Neural progenitor cell (in vitro differentiated cells): ENCODE measurements around the gene OMP. TPM values are rescaled to one million over a fixed set of nuclear protein-coding genes. Genes with fewer than 3 reads are reported as not detected.

ENCODE experiments used
- DNase-seq: peaks from one replicate; pipeline ENCODE4 v3.0.0-alpha.2; 2016; ENCODE audit warnings: low spot score
- H2AFZ ChIP-seq: fragments of 200-600 bp; sonication (generic); replicated peaks from 2 replicates; pipeline ENCODE4 v1.6.1; 2016; ENCODE audit warnings: antibody characterized with exemption
- H3F3A ChIP-seq: fragments of 200-600 bp; sonication (generic); 2 replicates; pipeline ENCODE4 v1.6.1; 2016; ENCODE audit warnings: antibody characterized with exemption, low read depth
- H3K27ac ChIP-seq: fragments of 200-600 bp; sonication (generic); 2 replicates; pipeline ENCODE4 v1.5.1; 2016; ENCODE audit warnings: mild to moderate bottlenecking
- H3K27me3 ChIP-seq: fragments of 200-600 bp; sonication (generic); 2 replicates; pipeline ENCODE4 v1.6.1; 2016; ENCODE audit warnings: mild to moderate bottlenecking, moderate library complexity
- H3K36me3 ChIP-seq: fragments of 200-600 bp; sonication (generic); 2 replicates; pipeline ENCODE4 v1.5.1; 2016
- H3K4me1 ChIP-seq: fragments of 200-600 bp; sonication (generic); 2 replicates; pipeline ENCODE4 v1.6.1; 2016; ENCODE audit warnings: mixed run types
- H3K4me2 ChIP-seq: fragments of 200-600 bp; sonication (generic); 2 replicates; pipeline ENCODE4 v1.6.1; 2016
- H3K4me3 ChIP-seq: fragments of 200-600 bp; sonication (generic); 2 replicates; pipeline ENCODE4 v1.5.1; 2016
- H3K79me2 ChIP-seq: fragments of 200-600 bp; sonication (generic); 2 replicates; pipeline ENCODE4 v1.6.1; 2016; ENCODE audit warnings: low read depth
- H3K9ac ChIP-seq: fragments of 200-600 bp; sonication (generic); 2 replicates; pipeline ENCODE4 v1.6.1; 2016
- H3K9me3 ChIP-seq: fragments of 200-600 bp; sonication (generic); 2 replicates; pipeline ENCODE4 v1.5.1; 2016; ENCODE audit warnings: low read depth
- H4K20me1 ChIP-seq: fragments of 200-600 bp; sonication (generic); 2 replicates; pipeline ENCODE4 v1.6.1; 2016; ENCODE audit warnings: low read depth
- H3K27ac Mint-ChIP-seq: 3 replicates; pipeline ENCODE4 v1.8.0; 2021; ENCODE audit warnings: mixed read lengths
- H3K27me3 Mint-ChIP-seq: 2 replicates; pipeline ENCODE4 v1.8.0; 2022; ENCODE audit warnings: low read depth, mild to moderate bottlenecking, inconsistent platforms, moderate library complexity, mixed read lengths; ENCODE audit not compliant: insufficient read depth
- H3K36me3 Mint-ChIP-seq: 3 replicates; pipeline ENCODE4 v1.8.0; 2021; ENCODE audit warnings: mixed read lengths
- H3K4me1 Mint-ChIP-seq: 3 replicates; pipeline ENCODE4 v1.8.0; 2021; ENCODE audit warnings: mixed read lengths
- H3K4me3 Mint-ChIP-seq: 3 replicates; pipeline ENCODE4 v1.8.0; 2021; ENCODE audit warnings: mild to moderate bottlenecking, moderate library complexity, mixed read lengths
- H3K9me3 Mint-ChIP-seq: 3 replicates; pipeline ENCODE4 v1.8.0; 2020; ENCODE audit warnings: mixed read lengths
- CTCF ChIP-seq: fragments of 200-600 bp; sonication (generic); IDR thresholded peaks from 2 replicates; pipeline ENCODE4 v1.5.1; 2017; ENCODE audit warnings: antibody characterized with exemption, mild to moderate bottlenecking
- EZH2 ChIP-seq: fragments of 200-600 bp; sonication (generic); IDR thresholded peaks from 2 replicates; pipeline ENCODE4 v1.6.1; 2017; ENCODE audit warnings: antibody characterized with exemption, mild to moderate bottlenecking, moderate library complexity
- EZH2phosphoT487 ChIP-seq: fragments of 200-600 bp; sonication (generic); IDR thresholded peaks from 2 replicates; pipeline ENCODE4 v1.6.1; 2017; ENCODE audit warnings: antibody characterized with exemption
- total RNA-seq: library from RNA; depleted of rRNA; stranded (reverse); fragments of >200 nt; gene quantifications from 2 replicates; pipeline ENCODE4 v1.2.3, GENCODE V29; 2015; ENCODE audit warnings: low replicate concordance

Gene OMP
- total RNA-seq, 1 donor from 2014 or later = not detected

- TF ChIP-seq CTCF (no peak), EZH2phosphoT487 (no peak), EZH2 (no peak)
- Histone ChIP-seq H3K9ac (no peak overlapping the region), H2AFZ (no peak overlapping the region), H3K4me2 (no peak overlapping the region), H3K4me1 (peaks cover 9% of the 10 kb centered on the region), H3K36me3 (no peaks in the 10 kb centered on the region), H3K27ac (no peak overlapping the region), H3K27me3 (no peaks in the 10 kb centered on the region), H3K4me3 (no peak overlapping the region), H3K9me3 (no peaks in the 10 kb centered on the region), H3F3A (no peaks in the 10 kb centered on the region), H3K79me2 (no peaks in the 10 kb centered on the region), H4K20me1 (no peaks in the 10 kb centered on the region)
- DNase-seq = no peak
- H3K27ac Mint-ChIP-seq = peak overlapping the region; percentile 68
- no peak overlapping the region for H3K4me3 Mint-ChIP-seq
- H3K36me3 Mint-ChIP-seq = no peaks in the 10 kb centered on the region
- H3K9me3 Mint-ChIP-seq = no peaks in the 10 kb centered on the region
- H3K4me1 Mint-ChIP-seq = peaks cover 18% of the 10 kb centered on the region
- H3K27me3 Mint-ChIP-seq = peaks cover 2% of the 10 kb centered on the region
Measured at GRCh38 chr11:77139201-77139600, 36.6 kb downstream of the OMP start.

DNA sequence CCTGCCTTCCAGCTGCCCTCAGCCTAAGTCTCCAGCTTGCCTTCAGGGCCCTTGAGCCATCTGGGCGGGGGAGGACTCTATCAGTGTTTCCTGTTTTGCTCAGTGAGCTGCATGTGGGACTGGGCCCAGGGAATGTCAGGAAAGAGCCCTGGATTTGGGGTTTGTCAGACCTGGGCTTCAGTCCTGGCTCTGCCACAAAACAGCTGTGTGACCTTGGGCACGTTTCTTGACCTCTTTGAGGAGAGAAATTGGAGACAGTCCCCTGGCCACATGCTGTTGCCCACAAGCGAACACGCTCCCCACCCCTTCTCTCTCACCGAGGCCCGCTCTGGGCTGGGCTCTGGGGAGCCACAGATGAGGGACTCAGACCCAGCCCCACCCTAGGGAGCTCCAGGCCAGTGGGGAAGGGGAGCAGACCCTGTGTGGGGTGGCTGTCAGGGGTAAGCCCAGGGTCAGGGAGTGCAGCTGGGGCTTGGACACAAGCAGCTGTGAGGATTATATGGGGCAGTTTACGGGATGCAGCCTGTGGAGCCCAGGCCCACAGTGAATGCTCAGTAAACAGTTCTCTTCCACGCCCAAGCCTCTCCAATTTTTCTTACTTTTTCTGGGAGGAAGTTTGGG is 37.7 kb downstream of the OMP start:
- Mint-ChIP-seq H3K4me3 (no peak overlapping the region), H3K9me3 (no peaks in the 10 kb centered on the region), H3K36me3 (no peaks in the 10 kb centered on the region), H3K27me3 (peaks cover 2% of the 10 kb centered on the region), H3K4me1 (peaks cover 23% of the 10 kb centered on the region), H3K27ac (peak overlapping the region; percentile 62)
- H3K4me1 ChIP-seq = peaks cover 9% of the 10 kb centered on the region
- H3K4me2 ChIP-seq = peak overlapping the region; percentile 23
- H3K36me3 ChIP-seq = no peaks in the 10 kb centered on the region
- peak; percentile 47 for DNase-seq
- peak overlapping the region; percentile 74 for H2AFZ ChIP-seq
- H3K4me3 ChIP-seq = no peak overlapping the region
- H3K27ac ChIP-seq = no peak overlapping the region
- H3K27me3 ChIP-seq = no peaks in the 10 kb centered on the region
- H4K20me1 ChIP-seq = no peaks in the 10 kb centered on the region
- no peaks in the 10 kb centered on the region for H3F3A ChIP-seq
- H3K9me3 ChIP-seq = no peaks in the 10 kb centered on the region
- TF ChIP-seq EZH2phosphoT487 (no peak), EZH2 (no peak), CTCF (no peak)
- no peaks in the 10 kb centered on the region for H3K79me2 ChIP-seq
- no peak overlapping the region for H3K9ac ChIP-seq

GRCh38 chr11:77141034-77141433 is 38.4 kb downstream of the OMP start:
- H3K79me2 ChIP-seq = no peaks in the 10 kb centered on the region
- H3K9ac ChIP-seq = no peak overlapping the region
- H3K4me2 ChIP-seq = no peak overlapping the region
- no peaks in the 10 kb centered on the region for H4K20me1 ChIP-seq
- TF ChIP-seq CTCF (no peak), EZH2phosphoT487 (no peak), EZH2 (no peak)
- no peak overlapping the region for H3K4me3 Mint-ChIP-seq
- H3K4me3 ChIP-seq = no peak overlapping the region
- no peak overlapping the region for H2AFZ ChIP-seq
- no peaks in the 10 kb centered on the region for H3K27me3 ChIP-seq
- no peaks in the 10 kb centered on the region for H3K36me3 ChIP-seq
- no peaks in the 10 kb centered on the region for H3K9me3 Mint-ChIP-seq
- H3K9me3 ChIP-seq = no peaks in the 10 kb centered on the region
- H3K27ac Mint-ChIP-seq = no peak overlapping the region
- H3K27ac ChIP-seq = no peak overlapping the region
- H3F3A ChIP-seq = no peaks in the 10 kb centered on the region
- no peak for DNase-seq
- peaks cover 2% of the 10 kb centered on the region for H3K27me3 Mint-ChIP-seq
- H3K4me1 Mint-ChIP-seq = peaks cover 23% of the 10 kb centered on the region
- H3K36me3 Mint-ChIP-seq = no peaks in the 10 kb centered on the region
- H3K4me1 ChIP-seq = peaks cover 9% of the 10 kb centered on the region
